Neural progenitor cell (in vitro differentiated cells): ENCODE data around the gene RNF150.

Experiments used
- EZH2 ChIP-seq: fragments of 200-600 bp; sonication (generic); IDR thresholded peaks from 2 replicates; pipeline ENCODE4 v1.6.1; 2017; ENCODE audit warnings: antibody characterized with exemption, mild to moderate bottlenecking, moderate library complexity
- EZH2phosphoT487 ChIP-seq: fragments of 200-600 bp; sonication (generic); IDR thresholded peaks from 2 replicates; pipeline ENCODE4 v1.6.1; 2017; ENCODE audit warnings: antibody characterized with exemption
- TF ChIP-seq, protein P1 (sequence below): fragments of 200-600 bp; sonication (generic); IDR thresholded peaks from 2 replicates; pipeline ENCODE4 v1.5.1; 2017; ENCODE audit warnings: antibody characterized with exemption, mild to moderate bottlenecking

DNA sequence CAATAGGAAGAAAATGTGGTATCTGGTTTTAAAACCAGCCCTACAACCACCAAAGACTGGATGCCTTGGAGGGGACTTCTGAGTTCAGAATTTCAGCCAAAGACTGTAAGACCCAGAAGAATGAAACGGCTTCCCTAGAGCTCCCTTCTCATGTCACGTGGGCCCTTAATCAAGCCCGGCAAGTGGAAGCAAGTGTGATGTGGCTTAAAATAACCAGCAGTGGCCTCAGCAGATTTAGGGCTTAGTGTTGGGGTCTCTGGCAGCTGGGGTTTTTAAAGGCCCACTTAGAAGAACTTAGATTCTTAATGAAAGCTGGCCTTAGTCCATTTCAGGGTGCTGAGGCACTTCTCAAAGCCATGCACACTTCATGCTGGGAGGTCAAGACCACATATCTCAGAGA, 265.9 kb downstream of the RNF150 start:
- TF ChIP-seq, protein P1, sequence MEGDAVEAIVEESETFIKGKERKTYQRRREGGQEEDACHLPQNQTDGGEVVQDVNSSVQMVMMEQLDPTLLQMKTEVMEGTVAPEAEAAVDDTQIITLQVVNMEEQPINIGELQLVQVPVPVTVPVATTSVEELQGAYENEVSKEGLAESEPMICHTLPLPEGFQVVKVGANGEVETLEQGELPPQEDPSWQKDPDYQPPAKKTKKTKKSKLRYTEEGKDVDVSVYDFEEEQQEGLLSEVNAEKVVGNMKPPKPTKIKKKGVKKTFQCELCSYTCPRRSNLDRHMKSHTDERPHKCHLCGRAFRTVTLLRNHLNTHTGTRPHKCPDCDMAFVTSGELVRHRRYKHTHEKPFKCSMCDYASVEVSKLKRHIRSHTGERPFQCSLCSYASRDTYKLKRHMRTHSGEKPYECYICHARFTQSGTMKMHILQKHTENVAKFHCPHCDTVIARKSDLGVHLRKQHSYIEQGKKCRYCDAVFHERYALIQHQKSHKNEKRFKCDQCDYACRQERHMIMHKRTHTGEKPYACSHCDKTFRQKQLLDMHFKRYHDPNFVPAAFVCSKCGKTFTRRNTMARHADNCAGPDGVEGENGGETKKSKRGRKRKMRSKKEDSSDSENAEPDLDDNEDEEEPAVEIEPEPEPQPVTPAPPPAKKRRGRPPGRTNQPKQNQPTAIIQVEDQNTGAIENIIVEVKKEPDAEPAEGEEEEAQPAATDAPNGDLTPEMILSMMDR: no peak
- TF ChIP-seq EZH2phosphoT487 (no peak), EZH2 (no peak)
